Esophagus muscularis mucosa (tissue), 4 donors: Measurements from ENCODE around the gene MTRF1. TPM values are rescaled to one million over a fixed set of nuclear protein-coding genes. Genes with fewer than 3 reads are reported as not detected.

Experiments used
- DNase-seq: peaks from one replicate; pipeline ENCODE4 v3.0.0-alpha.2; 2017; ENCODE audit errors: extremely low spot score
- H3K27ac ChIP-seq, 4 donors: fragments of 200-600 bp; sonication (generic); replicated peaks in 1 of 4; 1 replicate in 3 of 4; 2 replicates in 1 of 4; pipeline ENCODE4 v1.5.1; 2016 to 2019; ENCODE audit warnings: mild to moderate bottlenecking in 1 of 4
- H3K27me3 ChIP-seq, 4 donors: fragments of 200-600 bp; sonication (generic); one replicate each; pipeline versions ENCODE4 v1.5.1 to v1.6.0; 2016 to 2019
- H3K36me3 ChIP-seq, 4 donors: fragments of 200-600 bp; sonication (generic); one replicate each; pipeline ENCODE4 v1.5.1; 2016 to 2019
- H3K4me1 ChIP-seq, 4 donors: fragments of 200-600 bp; sonication (generic); one replicate each; pipeline ENCODE4 v1.5.1; 2016 to 2019
- H3K4me3 ChIP-seq, 4 donors: fragments of 200-600 bp; sonication (generic); 1 replicate in 2 of 4; 2 replicates in 2 of 4; pipeline ENCODE4 v1.5.1; 2016 to 2019; ENCODE audit warnings: mild to moderate bottlenecking in 4 of 4, moderate library complexity in 1 of 4
- H3K9me3 ChIP-seq, 4 donors: fragments of 200-600 bp; sonication (generic); 1 replicate in 3 of 4; 2 replicates in 1 of 4; pipeline ENCODE4 v1.5.1; 2016 to 2019
- CTCF ChIP-seq, 3 experiments: fragments of 200-600 bp in 2 of 3; fragments of 450-650 bp in 1 of 3; sonication (generic) in 2 of 3; IDR thresholded peaks; one replicate each; pipeline ENCODE4 v1.5.1; 2017 to 2019; ENCODE audit warnings: antibody characterized with exemption in 3 of 3, mild to moderate bottlenecking in 2 of 3, moderate library complexity in 1 of 3
- EP300 ChIP-seq: sonication (generic); formaldehyde crosslinking; IDR thresholded peaks from one replicate; pipeline ENCODE4 v1.6.1; 2017; ENCODE audit warnings: antibody characterized with exemption
- POLR2A ChIP-seq: fragments of 450-650 bp; IDR thresholded peaks from one replicate; pipeline ENCODE4 v1.6.1; 2017; ENCODE audit warnings: antibody characterized with exemption, moderate library complexity, mild to moderate bottlenecking, low read depth
- POLR2AphosphoS5 ChIP-seq, 2 donors: sonication (generic); formaldehyde crosslinking; IDR thresholded peaks; one replicate each; pipeline ENCODE4 v1.6.1; 2017; ENCODE audit warnings: antibody characterized with exemption in 2 of 2
- WGBS: methylation state at CpG from one replicate; pipeline ENCODE4 v1.1.5; 2018; 5-methylcytosine and 5-hydroxymethylcytosine counted together
- intact Hi-C: fragments of 100-400 bp; cut with DNase I; formaldehyde crosslinking; loops from one replicate; pipeline ENCODE4 v1.15.1; 2023
- total RNA-seq, 4 donors: library from RNA; depleted of rRNA; stranded (reverse); fragments of >200 nt; gene quantifications; one replicate each; pipeline versions ENCODE4 v1.1.0 to v1.2.1, GENCODE V29; 2016

The MTRF1 gene
- total RNA-seq, 4 donors from 2014 or later: 6.4 to 18.7 (median 8.9) TPM

- Histone ChIP-seq H3K4me1 (peaks cover 0 to 6% (median 0%) of the 10 kb centered on the region in 4 donors), H3K27me3 (no peaks in the 10 kb centered on the region), H3K4me3 (no peak overlapping the region), H3K36me3 (peaks cover 5 to 42% (median 16%) of the 10 kb centered on the region in 4 donors), H3K27ac (no peak overlapping the region), H3K9me3 (no peaks in the 10 kb centered on the region)
- no peak for DNase-seq
- 75% methylated on average over 4 of the region's 4 CpGs for WGBS
- no peak for TF ChIP-seq EP300
- no peak for TF ChIP-seq POLR2AphosphoS5 (IDR thresholded peaks at IDR 0.05)
- no peak for TF ChIP-seq CTCF (IDR thresholded peaks at IDR 0.05)
- TF ChIP-seq POLR2A: no peak
- intact Hi-C loops: no loop called here
Observed at GRCh38 chr13:41232578-41233480, 30.5 kb downstream of the MTRF1 start.

GRCh38 chr13:41231786-41232185, 31.6 kb downstream of the MTRF1 start:
- no peaks in the 10 kb centered on the region for H3K9me3 ChIP-seq
- no peaks in the 10 kb centered on the region for H3K27me3 ChIP-seq
- H3K27ac ChIP-seq: no peak overlapping the region
- H3K36me3 ChIP-seq: peaks cover 5 to 37% (median 18%) of the 10 kb centered on the region in 4 donors
- peaks cover 0 to 6% (median 0%) of the 10 kb centered on the region in 4 donors for H3K4me1 ChIP-seq
- intact Hi-C loops: no loop called here
- WGBS: 92% methylated on average over 3 of the region's 3 CpGs
- H3K4me3 ChIP-seq: no peak overlapping the region
- TF ChIP-seq POLR2A (no peak), CTCF (IDR thresholded peaks at IDR 0.05) (no peak), EP300 (no peak), POLR2AphosphoS5 (IDR thresholded peaks at IDR 0.05) (no peak)
- DNase-seq: no peak

GRCh38 chr13:41231025-41231677, 32.2 kb downstream of the MTRF1 start:
- 91% methylated on average over 2 of the region's 2 CpGs for WGBS
- Histone ChIP-seq H3K36me3 (peaks cover 3 to 41% (median 21%) of the 10 kb centered on the region in 4 donors), H3K9me3 (no peaks in the 10 kb centered on the region), H3K4me3 (no peak overlapping the region), H3K27ac (no peak overlapping the region), H3K27me3 (no peaks in the 10 kb centered on the region), H3K4me1 (peaks cover 0 to 6% (median 0%) of the 10 kb centered on the region in 4 donors)
- intact Hi-C loops: no loop called here
- DNase-seq: no peak
- TF ChIP-seq CTCF (IDR thresholded peaks at IDR 0.05): no peak

- intact Hi-C loops: no loop called here
- H3K4me3 ChIP-seq: no peak overlapping the region
- no peaks in the 10 kb centered on the region for H3K9me3 ChIP-seq
- TF ChIP-seq EP300: no peak
- peaks cover 0 to 54% (median 18%) of the 10 kb centered on the region in 4 donors for H3K36me3 ChIP-seq
- H3K4me1 ChIP-seq: peaks cover 0 to 6% (median 0%) of the 10 kb centered on the region in 4 donors
- H3K27ac ChIP-seq: no peak overlapping the region
- no peaks in the 10 kb centered on the region for H3K27me3 ChIP-seq
- DNase-seq: no peak
Observed at GRCh38 chr13:41229356-41229755, 34.0 kb downstream of the MTRF1 start.
